ENCODE data around the gene MYO5C.
A peak's percentile ranks its signal among the peaks of the same experiment; 100 is the strongest.
"Not testable (repeated sequence)": the region's sequence is repeated elsewhere in the genome, so short reads cannot be mapped to it uniquely, and the experiment has no call there.

The MYO5C gene

DNA sequence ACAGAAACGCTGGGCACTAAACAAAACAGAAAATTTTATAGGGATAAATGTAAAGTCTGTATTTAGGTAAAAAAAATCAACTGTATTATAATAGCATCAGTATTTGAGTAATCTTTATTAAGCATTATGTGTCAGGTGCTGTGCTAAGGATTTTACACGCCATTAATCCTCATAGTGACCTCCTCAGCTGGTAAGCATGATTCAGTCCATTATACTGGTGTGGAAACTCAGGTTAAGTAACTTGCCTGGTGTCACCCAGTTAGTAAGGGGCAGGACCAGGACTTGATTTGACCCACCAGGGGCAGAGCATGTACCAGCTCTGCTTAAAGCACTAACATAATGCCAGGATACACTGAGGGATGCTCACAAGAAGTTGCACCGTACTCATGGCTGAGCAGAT is 4.8 kb downstream of the MYO5C start:
- peak overlapping the region; percentile 27 for H3K27ac ChIP-seq
- TF ChIP-seq, protein P1, sequence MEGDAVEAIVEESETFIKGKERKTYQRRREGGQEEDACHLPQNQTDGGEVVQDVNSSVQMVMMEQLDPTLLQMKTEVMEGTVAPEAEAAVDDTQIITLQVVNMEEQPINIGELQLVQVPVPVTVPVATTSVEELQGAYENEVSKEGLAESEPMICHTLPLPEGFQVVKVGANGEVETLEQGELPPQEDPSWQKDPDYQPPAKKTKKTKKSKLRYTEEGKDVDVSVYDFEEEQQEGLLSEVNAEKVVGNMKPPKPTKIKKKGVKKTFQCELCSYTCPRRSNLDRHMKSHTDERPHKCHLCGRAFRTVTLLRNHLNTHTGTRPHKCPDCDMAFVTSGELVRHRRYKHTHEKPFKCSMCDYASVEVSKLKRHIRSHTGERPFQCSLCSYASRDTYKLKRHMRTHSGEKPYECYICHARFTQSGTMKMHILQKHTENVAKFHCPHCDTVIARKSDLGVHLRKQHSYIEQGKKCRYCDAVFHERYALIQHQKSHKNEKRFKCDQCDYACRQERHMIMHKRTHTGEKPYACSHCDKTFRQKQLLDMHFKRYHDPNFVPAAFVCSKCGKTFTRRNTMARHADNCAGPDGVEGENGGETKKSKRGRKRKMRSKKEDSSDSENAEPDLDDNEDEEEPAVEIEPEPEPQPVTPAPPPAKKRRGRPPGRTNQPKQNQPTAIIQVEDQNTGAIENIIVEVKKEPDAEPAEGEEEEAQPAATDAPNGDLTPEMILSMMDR (conservative IDR thresholded peaks at IDR 0.05): no peak
- TF ChIP-seq ZFX (IDR thresholded peaks at IDR 0.05): no peak

DNA sequence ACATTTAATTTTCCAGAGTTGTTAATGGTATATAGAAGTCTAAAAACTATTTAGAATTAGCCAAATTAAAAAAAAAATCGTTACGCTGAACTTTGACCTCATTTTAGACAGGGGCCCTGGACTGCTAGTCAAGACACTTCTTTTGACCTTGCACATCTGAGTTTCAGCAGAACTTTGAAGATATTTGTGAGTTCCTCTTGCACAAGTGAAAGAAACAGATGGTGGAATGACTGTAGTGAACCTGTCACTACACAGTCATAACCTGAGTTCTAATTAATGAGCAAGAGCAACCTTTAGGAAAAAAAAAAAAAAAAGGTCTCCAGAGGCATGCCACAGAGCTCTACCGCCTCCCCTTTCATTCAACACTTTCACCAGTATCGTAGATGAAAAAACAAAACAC is 5.3 kb downstream of the MYO5C start:
- no peak overlapping the region; the same call in 1 of the 2 replicates for H3K27ac ChIP-seq
- TF ChIP-seq, protein P1 (conservative IDR thresholded peaks at IDR 0.05): no peak
- TF ChIP-seq ZFX (IDR thresholded peaks at IDR 0.05): no peak

DNA sequence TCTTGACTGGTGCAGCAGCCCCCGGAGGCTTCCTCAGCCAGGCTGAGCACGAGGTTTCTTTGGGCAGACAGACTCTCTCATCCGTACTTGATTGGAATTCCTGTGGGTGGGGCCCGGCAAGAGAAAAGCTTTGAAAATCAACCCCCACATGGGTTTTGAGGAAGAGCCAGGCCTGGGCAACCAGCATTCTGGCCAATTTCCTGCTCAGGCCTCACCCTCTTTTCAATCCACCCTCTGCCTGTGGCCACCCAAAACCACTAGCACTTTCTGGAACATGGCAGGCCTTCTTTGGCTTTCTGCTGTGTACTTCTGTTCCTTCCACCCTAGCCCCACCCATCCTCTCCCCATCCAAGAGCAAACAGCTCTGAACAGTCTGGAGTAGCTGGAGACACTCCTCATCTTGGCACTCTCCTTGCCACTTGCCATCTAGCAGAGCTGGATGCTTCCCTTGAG is 5.9 kb downstream of the MYO5C start:
- TF ChIP-seq, protein P1 (conservative IDR thresholded peaks at IDR 0.05): no peak
- TF ChIP-seq ZFX (IDR thresholded peaks at IDR 0.05): no peak
- peak overlapping the region; percentile 93 for H3K27ac ChIP-seq

DNA sequence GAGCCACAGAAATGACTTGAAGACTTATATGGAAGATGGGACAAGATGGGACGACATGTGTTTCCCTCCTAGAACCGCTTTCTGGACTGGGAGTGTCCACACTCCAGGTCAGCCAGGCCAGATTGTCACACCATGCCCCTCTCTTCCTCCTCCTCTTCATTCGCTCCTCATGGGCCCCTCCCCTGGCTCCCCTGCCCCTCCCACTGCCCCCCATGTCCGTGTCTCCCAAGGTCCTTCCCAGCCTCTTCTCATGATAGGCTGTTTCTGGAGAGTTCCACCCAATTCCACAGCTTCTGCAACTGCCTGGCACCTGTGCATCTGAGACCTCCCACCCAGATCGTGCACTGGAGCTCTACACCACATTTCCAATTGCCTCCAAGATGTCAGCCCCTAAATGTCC is 6.6 kb downstream of the MYO5C start:
- TF ChIP-seq, protein P1 (conservative IDR thresholded peaks at IDR 0.05): no peak
- no peak for TF ChIP-seq ZFX (IDR thresholded peaks at IDR 0.05)
- H3K27ac ChIP-seq: peak overlapping the region; percentile 93

DNA sequence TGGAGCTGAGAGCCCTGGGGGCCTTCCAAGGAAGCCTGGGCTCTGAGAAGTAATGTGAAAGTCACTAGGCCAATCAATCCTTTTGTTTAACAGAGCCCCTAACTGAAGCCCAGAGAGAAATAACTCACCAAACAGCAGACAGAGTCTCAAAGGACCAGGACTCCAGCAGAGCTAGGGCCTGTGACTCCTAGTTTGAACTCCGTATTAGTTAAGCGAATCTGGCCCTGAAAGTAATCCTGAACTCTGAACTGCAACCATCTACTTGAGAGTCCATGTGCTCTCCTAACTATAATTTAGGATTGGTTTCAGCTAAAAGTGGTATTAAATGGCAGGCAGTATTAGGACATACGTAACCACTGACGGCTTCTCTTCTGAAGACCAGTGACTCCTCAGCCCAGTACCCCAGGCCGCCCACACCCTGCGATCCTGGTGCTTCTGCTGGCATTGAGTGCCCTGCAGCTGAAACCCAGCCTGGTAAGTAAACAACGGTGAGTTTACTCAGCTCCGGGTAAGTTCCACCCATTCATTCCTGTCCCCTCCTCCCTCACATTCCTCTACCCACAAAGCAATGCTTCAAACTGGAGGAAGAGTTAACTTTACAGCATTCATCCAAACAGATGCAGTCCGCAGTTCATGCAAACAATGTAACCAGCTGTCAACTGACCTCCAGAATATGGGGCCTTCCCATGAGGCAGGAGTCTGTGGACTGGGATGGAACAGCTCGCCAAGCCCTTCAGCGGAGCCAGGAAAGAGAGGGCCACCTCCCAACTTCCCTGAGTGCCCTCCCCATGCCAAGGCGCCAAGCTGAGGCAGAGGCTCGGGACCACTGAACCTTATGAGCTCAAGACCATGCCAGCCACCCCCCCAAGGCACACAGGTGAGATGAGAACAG is 7.3 kb downstream of the MYO5C start:
- 0 out of 2 replicates have a peak, but pooled peaks have one; percentile 16 for TF ChIP-seq ZFX (IDR thresholded peaks at IDR 0.05)
- TF ChIP-seq, protein P1 (conservative IDR thresholded peaks at IDR 0.05): no peak
- peak overlapping the region; percentile 93 for H3K27ac ChIP-seq

DNA sequence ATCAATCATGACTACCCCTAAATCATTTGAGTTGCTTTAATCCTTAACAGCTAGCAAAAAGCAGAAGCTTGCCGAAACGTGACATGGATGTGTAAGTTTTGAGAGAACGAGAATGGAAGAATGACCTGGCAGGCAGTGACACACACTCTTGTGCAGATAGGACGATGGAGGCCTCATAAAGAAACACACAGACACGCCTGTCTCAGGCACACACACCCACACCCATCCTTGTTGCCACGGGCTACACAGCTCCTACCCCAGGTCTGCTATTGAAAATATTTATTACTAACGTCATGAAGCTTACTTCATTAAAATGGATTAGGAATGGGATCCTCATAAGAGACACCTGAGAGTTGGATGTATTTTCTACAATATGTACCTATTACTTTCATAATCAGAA is 8.5 kb downstream of the MYO5C start:
- peak overlapping the region; percentile 93; the same call in 1 of the 2 replicates for H3K27ac ChIP-seq
- TF ChIP-seq, protein P1 (conservative IDR thresholded peaks at IDR 0.05): no peak
- TF ChIP-seq ZFX (IDR thresholded peaks at IDR 0.05): no peak

DNA sequence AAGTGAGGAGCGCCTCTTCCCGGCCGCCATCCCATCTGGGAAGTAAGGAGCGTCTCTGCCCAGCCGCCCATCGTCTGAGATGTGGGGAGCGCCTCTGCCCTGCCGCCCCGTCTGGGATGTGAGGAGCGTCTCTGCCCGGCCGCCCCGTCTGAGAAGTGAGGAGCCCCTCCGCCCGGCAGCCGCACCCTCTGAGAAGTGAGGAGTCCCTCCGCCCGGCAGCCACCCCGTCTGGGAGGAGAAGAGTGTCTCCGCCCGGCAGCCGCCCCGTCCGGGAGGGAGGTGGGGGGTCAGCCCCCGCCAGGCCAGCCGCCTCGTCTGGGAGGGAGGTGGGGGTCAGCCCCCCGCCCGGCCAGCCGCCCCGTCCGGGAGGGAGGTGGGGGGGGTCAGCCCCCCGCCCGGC is 9.7 kb downstream of the MYO5C start:
- not testable (repeated sequence) for H3K27ac ChIP-seq
